ENCODE measurements around the gene KCNH6.

KCNH6 gene

DNA sequence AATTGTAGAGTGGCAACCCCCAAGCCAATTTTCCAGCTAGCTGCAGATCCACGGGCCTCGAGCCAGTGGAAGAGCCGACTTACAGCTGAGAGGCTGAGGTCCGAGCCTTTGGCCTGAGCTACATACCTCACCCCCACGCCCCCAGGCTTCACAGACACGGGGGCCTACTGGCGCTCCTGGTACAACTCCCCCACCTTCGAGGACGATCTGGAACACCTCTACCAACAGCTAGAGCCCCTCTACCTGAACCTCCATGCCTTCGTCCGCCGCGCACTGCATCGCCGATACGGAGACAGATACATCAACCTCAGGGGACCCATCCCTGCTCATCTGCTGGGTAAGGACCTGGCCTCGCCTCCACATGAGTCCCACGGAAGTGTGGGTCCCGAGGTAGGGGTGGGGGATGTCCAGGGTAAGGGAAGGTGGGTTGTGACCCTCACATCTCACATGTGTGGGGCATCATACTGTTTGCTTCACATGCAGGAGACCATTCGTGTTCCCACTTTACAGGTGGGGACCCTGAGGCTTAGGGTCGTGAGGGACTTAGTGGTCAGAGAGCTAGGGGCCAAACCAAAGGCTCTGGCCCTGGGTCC, 42.9 kb upstream of the KCNH6 start:
- no peak overlapping the region for H3K27ac ChIP-seq
- TF ChIP-seq, protein P1, sequence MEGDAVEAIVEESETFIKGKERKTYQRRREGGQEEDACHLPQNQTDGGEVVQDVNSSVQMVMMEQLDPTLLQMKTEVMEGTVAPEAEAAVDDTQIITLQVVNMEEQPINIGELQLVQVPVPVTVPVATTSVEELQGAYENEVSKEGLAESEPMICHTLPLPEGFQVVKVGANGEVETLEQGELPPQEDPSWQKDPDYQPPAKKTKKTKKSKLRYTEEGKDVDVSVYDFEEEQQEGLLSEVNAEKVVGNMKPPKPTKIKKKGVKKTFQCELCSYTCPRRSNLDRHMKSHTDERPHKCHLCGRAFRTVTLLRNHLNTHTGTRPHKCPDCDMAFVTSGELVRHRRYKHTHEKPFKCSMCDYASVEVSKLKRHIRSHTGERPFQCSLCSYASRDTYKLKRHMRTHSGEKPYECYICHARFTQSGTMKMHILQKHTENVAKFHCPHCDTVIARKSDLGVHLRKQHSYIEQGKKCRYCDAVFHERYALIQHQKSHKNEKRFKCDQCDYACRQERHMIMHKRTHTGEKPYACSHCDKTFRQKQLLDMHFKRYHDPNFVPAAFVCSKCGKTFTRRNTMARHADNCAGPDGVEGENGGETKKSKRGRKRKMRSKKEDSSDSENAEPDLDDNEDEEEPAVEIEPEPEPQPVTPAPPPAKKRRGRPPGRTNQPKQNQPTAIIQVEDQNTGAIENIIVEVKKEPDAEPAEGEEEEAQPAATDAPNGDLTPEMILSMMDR (IDR thresholded peaks at IDR 0.05): no peak
- peaks cover 47% of the 10 kb centered on the region for H3K27me3 ChIP-seq
- peaks cover 5 to 16% of the 10 kb centered on the region in 2 experiments for H3K4me1 ChIP-seq (ENCODE audit: control insufficient read depth in 1 of 2, insufficient read depth in 1 of 2, low read depth in 1 of 2, low read length in 1 of 2)
- H3K4me3 ChIP-seq (ENCODE audit: low read depth in 1 of 2, low read length in 1 of 2): no peak overlapping the region
- no peaks in the 10 kb centered on the region for H3K36me3 ChIP-seq
- H3K9me3 ChIP-seq: no peaks in the 10 kb centered on the region

DNA sequence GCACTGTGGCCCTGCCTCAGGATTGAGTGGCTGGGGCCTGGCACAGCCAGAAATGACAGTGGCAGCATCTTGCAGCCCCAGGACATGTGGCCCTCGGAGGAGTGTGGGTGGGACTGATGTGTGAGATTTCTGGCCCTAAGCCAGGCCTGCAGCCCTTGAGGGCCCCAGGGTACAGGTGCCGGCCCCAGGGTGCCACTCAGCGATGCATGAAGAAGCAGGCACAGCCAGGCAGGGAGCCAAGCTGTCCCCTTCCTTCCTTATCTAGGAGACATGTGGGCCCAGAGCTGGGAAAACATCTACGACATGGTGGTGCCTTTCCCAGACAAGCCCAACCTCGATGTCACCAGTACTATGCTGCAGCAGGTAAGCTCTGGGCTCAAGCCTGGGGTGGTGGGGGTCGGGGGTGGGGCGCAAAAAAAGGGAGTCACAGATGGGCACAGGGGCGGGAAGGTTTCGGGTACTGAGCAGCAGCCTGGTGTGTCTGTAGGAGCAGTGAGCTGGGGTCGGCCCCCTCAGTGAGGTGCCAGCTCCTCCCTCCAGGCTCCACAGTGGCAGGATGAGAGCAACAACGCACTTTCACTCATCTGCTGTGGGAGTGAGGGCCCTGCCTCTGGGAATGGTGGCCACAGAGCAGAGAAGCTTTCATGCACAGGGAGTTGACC, 42.2 kb upstream of the KCNH6 start:
- peaks cover 5 to 16% of the 10 kb centered on the region in 2 experiments for H3K4me1 ChIP-seq (ENCODE audit: control insufficient read depth in 1 of 2, insufficient read depth in 1 of 2, low read depth in 1 of 2, low read length in 1 of 2)
- H3K36me3 ChIP-seq: no peaks in the 10 kb centered on the region
- H3K27me3 ChIP-seq: peaks cover 40% of the 10 kb centered on the region
- H3K4me3 ChIP-seq (ENCODE audit: low read depth in 1 of 2, low read length in 1 of 2): no peak overlapping the region
- no peak overlapping the region for H3K27ac ChIP-seq
- TF ChIP-seq, protein P1 (IDR thresholded peaks at IDR 0.05): no peak
- H3K9me3 ChIP-seq: no peaks in the 10 kb centered on the region

DNA sequence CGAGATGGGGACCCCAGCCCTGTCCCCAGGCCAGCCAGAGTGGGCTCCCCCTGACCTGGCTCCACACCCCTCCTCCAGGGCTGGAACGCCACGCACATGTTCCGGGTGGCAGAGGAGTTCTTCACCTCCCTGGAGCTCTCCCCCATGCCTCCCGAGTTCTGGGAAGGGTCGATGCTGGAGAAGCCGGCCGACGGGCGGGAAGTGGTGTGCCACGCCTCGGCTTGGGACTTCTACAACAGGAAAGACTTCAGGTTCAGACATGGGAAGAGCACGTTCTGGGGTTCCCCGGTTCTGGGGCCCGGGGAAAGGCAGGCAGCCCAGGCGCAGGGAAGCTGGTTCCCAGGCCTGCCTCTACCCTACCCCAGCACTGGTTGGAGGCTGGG, 41.7 kb upstream of the KCNH6 start:
- TF ChIP-seq, protein P1 (IDR thresholded peaks at IDR 0.05): no peak
- no peaks in the 10 kb centered on the region for H3K9me3 ChIP-seq
- H3K27ac ChIP-seq: no peak overlapping the region
- no peak overlapping the region for H3K4me3 ChIP-seq (ENCODE audit: low read depth in 1 of 2, low read length in 1 of 2)
- H3K27me3 ChIP-seq: peaks cover 35% of the 10 kb centered on the region
- peaks cover 5 to 14% of the 10 kb centered on the region in 2 experiments for H3K4me1 ChIP-seq (ENCODE audit: control insufficient read depth in 1 of 2, insufficient read depth in 1 of 2, low read depth in 1 of 2, low read length in 1 of 2)
- H3K36me3 ChIP-seq: no peaks in the 10 kb centered on the region

DNA sequence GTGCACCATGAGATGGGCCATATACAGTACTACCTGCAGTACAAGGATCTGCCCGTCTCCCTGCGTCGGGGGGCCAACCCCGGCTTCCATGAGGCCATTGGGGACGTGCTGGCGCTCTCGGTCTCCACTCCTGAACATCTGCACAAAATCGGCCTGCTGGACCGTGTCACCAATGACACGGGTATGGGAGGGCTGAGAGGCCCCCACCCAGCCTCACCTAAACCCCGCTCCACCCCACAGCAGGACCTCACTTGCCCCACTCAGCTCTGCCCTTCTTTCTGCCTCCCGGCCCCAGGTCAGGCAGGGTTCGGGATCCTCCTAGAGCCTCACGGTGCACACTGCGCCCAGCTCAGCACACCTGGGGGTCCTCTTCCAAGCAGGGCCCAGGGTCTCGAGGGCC, 40.6 kb upstream of the KCNH6 start:
- peaks cover 25% of the 10 kb centered on the region for H3K27me3 ChIP-seq

DNA sequence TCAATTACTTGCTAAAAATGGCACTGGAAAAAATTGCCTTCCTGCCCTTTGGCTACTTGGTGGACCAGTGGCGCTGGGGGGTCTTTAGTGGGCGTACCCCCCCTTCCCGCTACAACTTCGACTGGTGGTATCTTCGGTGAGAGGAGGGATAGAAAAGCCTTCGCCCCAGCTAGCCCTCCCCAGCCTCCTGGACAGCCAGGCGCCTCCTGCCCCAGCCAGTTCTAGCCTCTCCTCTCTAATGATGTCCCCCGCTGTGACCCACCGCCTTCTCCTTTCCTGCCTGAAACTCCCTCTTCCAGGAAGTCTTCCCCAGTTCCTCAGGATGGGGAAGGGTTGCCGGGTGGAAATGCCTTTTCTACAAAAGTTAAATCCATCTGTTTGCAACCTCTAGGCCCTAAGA, 40.1 kb upstream of the KCNH6 start:
- Histone ChIP-seq H3K36me3 (no peaks in the 10 kb centered on the region), H3K4me1 (ENCODE audit: control insufficient read depth in 1 of 2, insufficient read depth in 1 of 2, low read depth in 1 of 2, low read length in 1 of 2) (no peaks in the 10 kb centered on the region), H3K27ac (no peak overlapping the region), H3K27me3 (peaks cover 19% of the 10 kb centered on the region), H3K9me3 (no peaks in the 10 kb centered on the region), H3K4me3 (ENCODE audit: low read depth in 1 of 2, low read length in 1 of 2) (no peak overlapping the region)
- TF ChIP-seq, protein P1 (IDR thresholded peaks at IDR 0.05): no peak

More for the DNA sequence above, 40.6 kb upstream of the KCNH6 start:
- Histone ChIP-seq H3K4me3 (ENCODE audit: low read depth in 1 of 2, low read length in 1 of 2) (no peak overlapping the region), H3K36me3 (no peaks in the 10 kb centered on the region), H3K27ac (no peak overlapping the region), H3K9me3 (no peaks in the 10 kb centered on the region), H3K4me1 (ENCODE audit: control insufficient read depth in 1 of 2, insufficient read depth in 1 of 2, low read depth in 1 of 2, low read length in 1 of 2) (peaks cover 3 to 4% of the 10 kb centered on the region in 2 experiments)
- TF ChIP-seq, protein P1 (IDR thresholded peaks at IDR 0.05): no peak
